Thyroid gland (tissue), 4 donors: Measurements from ENCODE around the gene EPHB3.

Experiments
- CTCF ChIP-seq, 6 experiments: fragments of 200-600 bp in 3 of 6; fragments of 450-650 bp in 3 of 6; sonication (generic) in 3 of 6; IDR thresholded peaks; one replicate each; pipeline ENCODE4 v1.5.1; 2016 to 2019; ENCODE audit warnings: antibody characterized with exemption in 6 of 6, mild to moderate bottlenecking in 2 of 6, inconsistent platforms in 1 of 6, moderate library complexity in 1 of 6
- POLR2A ChIP-seq, 2 donors: fragments of 450-650 bp; IDR thresholded peaks; one replicate each; pipeline ENCODE4 v1.6.1; 2017; ENCODE audit warnings: antibody characterized with exemption in 2 of 2, mild to moderate bottlenecking in 2 of 2, moderate library complexity in 1 of 2

- TF ChIP-seq CTCF (IDR thresholded peaks at IDR 0.05) (no peak), POLR2A (IDR thresholded peaks at IDR 0.05) (no peak)
Measured at GRCh38 chr3:184532940-184533732, 28.4 kb upstream of the EPHB3 start.
